Tibial artery (tissue), 4 donors: ENCODE measurements around the gene FLG2.

Experiments
- DNase-seq, 2 donors: peaks; one replicate each; pipeline ENCODE4 v3.0.0-alpha.2; 2019
- H3K27ac ChIP-seq, 2 donors: fragments of 200-600 bp; sonication (generic) in 1 of 2; 1 replicate in 1 of 2; 2 replicates in 1 of 2; pipeline ENCODE4 v1.5.1; 2018 to 2019; ENCODE audit warnings: mild to moderate bottlenecking in 1 of 2
- H3K27me3 ChIP-seq, 2 donors: fragments of 200-600 bp; sonication (generic) in 1 of 2; one replicate each; pipeline versions ENCODE4 v1.5.1 to v1.6.0; 2016 to 2019
- H3K36me3 ChIP-seq, 3 donors: fragments of 200-600 bp; sonication (generic) in 2 of 3; one replicate each; pipeline ENCODE4 v1.5.1; 2016 to 2019; ENCODE audit warnings: mild to moderate bottlenecking in 2 of 3
- H3K4me1 ChIP-seq, 4 donors: fragments of 200-600 bp; sonication (generic) in 2 of 4; 1 replicate in 3 of 4; 2 replicates in 1 of 4; pipeline ENCODE4 v1.5.1; 2016 to 2019
- H3K4me3 ChIP-seq, 2 donors: fragments of 200-600 bp; sonication (generic) in 1 of 2; 1 replicate in 1 of 2; 2 replicates in 1 of 2; pipeline ENCODE4 v1.5.1; 2018 to 2019; ENCODE audit warnings: mild to moderate bottlenecking in 2 of 2
- H3K9me3 ChIP-seq, 3 donors: fragments of 200-600 bp; sonication (generic) in 1 of 3; one replicate each; pipeline ENCODE4 v1.5.1; 2016 to 2019
- intact Hi-C: fragments of 100-400 bp; cut with DNase I; formaldehyde crosslinking; loops from one replicate; pipeline ENCODE4 v1.15.0; 2023; ENCODE audit warnings: low total_unique reads
- TF ChIP-seq, protein P1 (sequence below), 2 experiments: fragments of 200-600 bp in 1 of 2; fragments of 450-650 bp in 1 of 2; IDR thresholded peaks; one replicate each; pipeline ENCODE4 v1.5.1; 2017 to 2019; ENCODE audit warnings: antibody characterized with exemption in 2 of 2, mild to moderate bottlenecking in 1 of 2, moderate library complexity in 1 of 2

FLG2 gene

GRCh38 chr1:152392909-152393308 lies 33.1 kb upstream of the FLG2 start:
- Histone ChIP-seq H3K27me3 (no peaks in the 10 kb centered on the region), H3K9me3 (no peaks in the 10 kb centered on the region), H3K36me3 (no peaks in the 10 kb centered on the region), H3K4me3 (no peak overlapping the region), H3K27ac (no peak overlapping the region), H3K4me1 (no peaks in the 10 kb centered on the region)
- intact Hi-C loops, result no loop called here
- no peak for DNase-seq
- TF ChIP-seq, protein P1, sequence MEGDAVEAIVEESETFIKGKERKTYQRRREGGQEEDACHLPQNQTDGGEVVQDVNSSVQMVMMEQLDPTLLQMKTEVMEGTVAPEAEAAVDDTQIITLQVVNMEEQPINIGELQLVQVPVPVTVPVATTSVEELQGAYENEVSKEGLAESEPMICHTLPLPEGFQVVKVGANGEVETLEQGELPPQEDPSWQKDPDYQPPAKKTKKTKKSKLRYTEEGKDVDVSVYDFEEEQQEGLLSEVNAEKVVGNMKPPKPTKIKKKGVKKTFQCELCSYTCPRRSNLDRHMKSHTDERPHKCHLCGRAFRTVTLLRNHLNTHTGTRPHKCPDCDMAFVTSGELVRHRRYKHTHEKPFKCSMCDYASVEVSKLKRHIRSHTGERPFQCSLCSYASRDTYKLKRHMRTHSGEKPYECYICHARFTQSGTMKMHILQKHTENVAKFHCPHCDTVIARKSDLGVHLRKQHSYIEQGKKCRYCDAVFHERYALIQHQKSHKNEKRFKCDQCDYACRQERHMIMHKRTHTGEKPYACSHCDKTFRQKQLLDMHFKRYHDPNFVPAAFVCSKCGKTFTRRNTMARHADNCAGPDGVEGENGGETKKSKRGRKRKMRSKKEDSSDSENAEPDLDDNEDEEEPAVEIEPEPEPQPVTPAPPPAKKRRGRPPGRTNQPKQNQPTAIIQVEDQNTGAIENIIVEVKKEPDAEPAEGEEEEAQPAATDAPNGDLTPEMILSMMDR (IDR thresholded peaks at IDR 0.05), result no peak

GRCh38 chr1:152388889-152389288 lies 29.1 kb upstream of the FLG2 start:
- no peaks in the 10 kb centered on the region for H3K4me1 ChIP-seq
- H3K36me3 ChIP-seq, result no peaks in the 10 kb centered on the region
- DNase-seq, result no peak
- TF ChIP-seq, protein P1 (IDR thresholded peaks at IDR 0.05), result no peak
- no peak overlapping the region for H3K4me3 ChIP-seq
- H3K27ac ChIP-seq, result no peak overlapping the region
- no peaks in the 10 kb centered on the region for H3K27me3 ChIP-seq
- no peaks in the 10 kb centered on the region for H3K9me3 ChIP-seq
- intact Hi-C loops, result no loop called here

DNA sequence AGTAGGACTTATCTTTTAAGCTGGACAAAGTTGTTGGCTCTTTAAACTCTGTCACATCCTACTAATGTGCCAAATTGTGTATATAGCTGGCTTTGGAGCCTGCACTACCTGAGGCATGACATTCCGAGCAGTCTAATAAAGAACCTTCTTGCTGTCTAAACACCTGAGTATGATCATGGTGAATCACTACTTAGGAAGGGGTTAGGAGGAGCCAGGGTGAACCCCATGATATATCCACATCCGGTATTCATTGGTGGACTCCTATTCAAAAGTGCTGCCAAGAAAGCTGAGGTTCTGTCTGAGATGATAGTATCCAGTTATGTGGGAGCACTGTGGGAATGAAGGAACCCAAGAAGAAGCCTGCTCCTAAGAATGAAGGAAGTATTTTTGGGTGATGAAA lies 27.1 kb upstream of the FLG2 start:
- intact Hi-C loops, result no loop called here
- no peak overlapping the region for H3K4me3 ChIP-seq
- H3K9me3 ChIP-seq, result no peaks in the 10 kb centered on the region
- H3K4me1 ChIP-seq, result no peaks in the 10 kb centered on the region
- no peak overlapping the region for H3K27ac ChIP-seq
- no peaks in the 10 kb centered on the region for H3K27me3 ChIP-seq
- no peak for DNase-seq
- TF ChIP-seq, protein P1 (IDR thresholded peaks at IDR 0.05), result no peak
- no peaks in the 10 kb centered on the region for H3K36me3 ChIP-seq

DNA sequence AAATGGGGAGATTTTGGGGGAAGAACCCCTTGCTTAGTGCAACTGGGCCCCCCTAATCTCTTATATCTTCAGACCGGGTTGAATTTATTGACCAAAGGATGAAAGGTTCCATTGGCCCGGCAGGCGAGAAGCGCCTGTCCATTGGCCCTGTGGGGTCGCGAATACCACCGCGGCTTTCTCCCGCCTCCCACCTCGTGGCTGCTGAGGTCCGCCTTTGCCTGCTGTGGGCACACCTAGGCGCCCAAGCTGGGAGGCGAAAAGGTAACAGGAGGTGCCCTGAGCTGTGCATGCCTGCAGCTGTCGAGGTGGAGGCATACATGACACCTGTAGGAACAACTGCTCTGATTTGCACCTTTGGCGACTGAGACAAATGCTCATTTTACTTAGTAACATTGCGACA lies 21.1 kb upstream of the FLG2 start:
- H3K36me3 ChIP-seq, result no peaks in the 10 kb centered on the region
- no peak for DNase-seq
- H3K4me1 ChIP-seq, result no peaks in the 10 kb centered on the region
- intact Hi-C loops, result no loop called here
- H3K27ac ChIP-seq, result no peak overlapping the region
- H3K9me3 ChIP-seq, result no peaks in the 10 kb centered on the region
- H3K27me3 ChIP-seq, result no peaks in the 10 kb centered on the region
- TF ChIP-seq, protein P1 (IDR thresholded peaks at IDR 0.05), result no peak
- no peak overlapping the region for H3K4me3 ChIP-seq

DNA sequence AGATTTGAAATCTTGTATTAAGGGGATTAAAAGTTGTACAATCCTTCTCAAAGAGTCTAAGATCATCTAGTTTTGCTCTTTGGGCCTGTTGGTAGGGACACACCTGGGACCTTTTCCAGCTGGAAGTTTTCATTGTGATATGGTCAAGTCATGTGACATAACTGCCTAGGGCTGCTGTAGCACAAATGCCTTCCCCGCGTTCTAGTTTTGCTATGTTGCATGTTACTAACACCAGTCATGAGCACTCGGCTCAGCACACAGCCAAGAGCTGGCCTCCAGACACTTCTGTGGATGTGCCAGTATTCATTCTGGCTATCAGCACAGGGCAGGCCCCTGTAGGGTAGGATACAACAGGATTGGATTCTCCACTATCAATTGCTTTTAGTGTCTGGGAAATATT lies 14.6 kb upstream of the FLG2 start:
- Histone ChIP-seq H3K27ac (no peak overlapping the region), H3K27me3 (no peaks in the 10 kb centered on the region), H3K36me3 (no peaks in the 10 kb centered on the region), H3K4me1 (no peaks in the 10 kb centered on the region), H3K9me3 (peaks cover 0 to 6% (median 0%) of the 10 kb centered on the region in 3 donors), H3K4me3 (no peak overlapping the region)
- TF ChIP-seq, protein P1 (IDR thresholded peaks at IDR 0.05), result no peak
- no peak for DNase-seq
- intact Hi-C loops, result no loop called here

DNA sequence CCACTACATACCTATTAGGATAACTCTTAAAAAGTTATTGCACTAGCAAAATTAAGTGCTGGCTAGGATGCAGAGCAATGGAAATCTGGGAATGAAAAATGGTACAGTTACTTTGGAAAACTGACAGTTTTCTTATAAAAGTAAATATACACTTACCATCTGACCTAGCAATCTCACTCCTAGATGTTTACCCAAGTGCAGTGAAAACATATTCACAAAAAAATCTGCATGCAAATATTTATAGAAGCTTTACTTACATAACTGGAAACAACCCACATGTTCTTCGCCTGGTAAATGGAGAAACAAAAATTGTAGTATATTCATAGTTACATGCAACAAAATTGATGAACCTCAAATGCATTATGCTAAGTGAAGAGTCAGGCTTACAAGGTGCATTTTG lies 12.9 kb upstream of the FLG2 start:
- no peak overlapping the region for H3K27ac ChIP-seq
- TF ChIP-seq, protein P1 (IDR thresholded peaks at IDR 0.05), result no peak
- H3K4me3 ChIP-seq, result no peak overlapping the region
- DNase-seq, result no peak
- no peaks in the 10 kb centered on the region for H3K27me3 ChIP-seq
- H3K4me1 ChIP-seq, result no peaks in the 10 kb centered on the region
- H3K9me3 ChIP-seq, result peaks cover 0 to 14% (median 4%) of the 10 kb centered on the region in 3 donors
- no peaks in the 10 kb centered on the region for H3K36me3 ChIP-seq
- intact Hi-C loops, result no loop called here
